GM19193 (cell line): ENCODE data around the gene PITPNM1.
A peak's percentile ranks its signal among the peaks of the same experiment; 100 is the strongest.

Source experiments
- POLR2A ChIP-seq: IDR thresholded peaks from 4 replicates; pipeline ENCODE4 v1.6.1; 2011; ENCODE audit not compliant: insufficient read depth, insufficient read length; ENCODE audit errors: extremely low read depth

PITPNM1 gene

GRCh38 chr11:67504950-67505581 is at the start of gene PITPNM1:
PITPNM1 (minus strand) TSS chr11:67505363; CDS start chr11:67504180, 1,183 bp downstream.
- peak; percentile 43 for TF ChIP-seq POLR2A

- no peak for TF ChIP-seq POLR2A
Measured at GRCh38 chr11:67551127-67551526, 46.0 kb upstream of the PITPNM1 start.

GRCh38 chr11:67548555-67549110 is 43.5 kb upstream of the PITPNM1 start:
- TF ChIP-seq POLR2A = no peak

GRCh38 chr11:67545280-67545679 is 40.1 kb upstream of the PITPNM1 start:
- TF ChIP-seq POLR2A = no peak

- no peak for TF ChIP-seq POLR2A
Measured at GRCh38 chr11:67544616-67545242, 39.6 kb upstream of the PITPNM1 start.

- TF ChIP-seq POLR2A = no peak
Measured at GRCh38 chr11:67543585-67543984, 38.4 kb upstream of the PITPNM1 start.

- TF ChIP-seq POLR2A = no peak
Measured at GRCh38 chr11:67542971-67543370, 37.8 kb upstream of the PITPNM1 start.

GRCh38 chr11:67542169-67542568 is 37.0 kb upstream of the PITPNM1 start:
- TF ChIP-seq POLR2A = no peak

- no peak for TF ChIP-seq POLR2A
Measured at GRCh38 chr11:67541198-67541597, 36.0 kb upstream of the PITPNM1 start.

- TF ChIP-seq POLR2A = no peak
Measured at GRCh38 chr11:67539550-67539949, 34.4 kb upstream of the PITPNM1 start.

GRCh38 chr11:67538823-67539505 is 33.8 kb upstream of the PITPNM1 start:
- TF ChIP-seq POLR2A = no peak

- TF ChIP-seq POLR2A = no peak
Measured at GRCh38 chr11:67538306-67538705, 33.1 kb upstream of the PITPNM1 start.

GRCh38 chr11:67535561-67535960 is 30.4 kb upstream of the PITPNM1 start:
- TF ChIP-seq POLR2A = no peak

GRCh38 chr11:67534070-67534679 is 29.0 kb upstream of the PITPNM1 start:
- TF ChIP-seq POLR2A = no peak

- no peak for TF ChIP-seq POLR2A
Measured at GRCh38 chr11:67532889-67533288, 27.7 kb upstream of the PITPNM1 start.
